Aorta (tissue), 5 donors: ENCODE data around the gene CLIC1. TPM values are rescaled to one million over a fixed set of nuclear protein-coding genes. Genes with fewer than 3 reads are reported as not detected.

Experiments
- ATAC-seq: fragments of 200-7000 bp; cut with Tn5 transposase; one replicate; pipeline ENCODE4 v1.9.1; 2022; ENCODE audit warnings: moderate library complexity; ENCODE audit not compliant: low FRiP score
- DNase-seq, 2 donors: peaks; one replicate each; pipeline ENCODE4 v3.0.0-alpha.2; 2020
- H3K27ac ChIP-seq, 2 donors: one replicate each; pipeline ENCODE4 v1.5.1; 2013; ENCODE audit warnings: low read length in 2 of 2, mild to moderate bottlenecking in 2 of 2, moderate library complexity in 2 of 2, control low read depth in 1 of 2, inconsistent platforms in 1 of 2, low read depth in 1 of 2
- H3K27me3 ChIP-seq, 2 donors: one replicate each; pipeline ENCODE4 v1.6.1; 2013; ENCODE audit warnings: control low read depth in 1 of 2, low read length in 1 of 2, mild to moderate bottlenecking in 1 of 2, moderate library complexity in 1 of 2; ENCODE audit not compliant: insufficient read depth in 2 of 2, control insufficient read depth in 1 of 2
- H3K36me3 ChIP-seq, 2 donors: one replicate each; pipeline ENCODE4 v1.6.1; 2013; ENCODE audit warnings: control low read depth in 1 of 2, low read length in 1 of 2, mild to moderate bottlenecking in 1 of 2; ENCODE audit not compliant: insufficient read depth in 2 of 2, control insufficient read depth in 1 of 2
- H3K4me1 ChIP-seq, 2 donors: one replicate each; pipeline ENCODE4 v1.6.1; 2013; ENCODE audit warnings: low read length in 2 of 2, control low read depth in 1 of 2, mild to moderate bottlenecking in 1 of 2, moderate library complexity in 1 of 2; ENCODE audit not compliant: insufficient read depth in 2 of 2, control insufficient read depth in 1 of 2
- H3K4me3 ChIP-seq, 2 donors: one replicate each; pipeline ENCODE4 v1.5.1; 2013; ENCODE audit warnings: low read length in 2 of 2, control low read depth in 1 of 2, mild to moderate bottlenecking in 1 of 2
- H3K9me3 ChIP-seq: one replicate; pipeline ENCODE4 v1.6.1; 2013; ENCODE audit warnings: mild to moderate bottlenecking, low read length; ENCODE audit not compliant: control insufficient read depth
- WGBS, 2 donors: extraction: QIAGEN DNeasy Blood & Tissue Kit; methylation state at CpG; one replicate each; pipeline ENCODE4 v1.1.7; 2013; 5-methylcytosine and 5-hydroxymethylcytosine counted together
- intact Hi-C, 2 donors: fragments of 100-400 bp; cut with DNase I; formaldehyde crosslinking; loops; one replicate each; pipeline versions ENCODE4 v1.14.2 to v1.15.0; 2022
- polyA plus RNA-seq, 2 donors: library from polyadenylated mRNA; stranded (reverse); fragments of 200-250 nt; gene quantifications; one replicate each; pipeline ENCODE4 v1.2.3, GENCODE V29; 2013
- total RNA-seq, 2 donors: library from RNA; stranded (reverse); fragmentation: NEBNext Ultra II Directional; extraction: Animal tissue kit (Norgen Biotek cat#: 25700); gene quantifications; one replicate each; pipeline ENCODE4 v1.2.1, GENCODE V29; 2021
- donor health status: healthy with polysubstance abuse.
- donor health status: Bipolar disorder and iron deficiency.
- donor health status: DM: no; HTN: no; CAD: no.
- donor health status: DM: no; HTN: no; CAD: no.
- donor health status: DM: yes; HTN: yes; CAD: no.

CLIC1 gene
- total and polyA plus RNA-seq, 4 donors, result 303 to 368 (median 327) TPM

- Histone ChIP-seq H3K27ac (no peak overlapping the region), H3K36me3 (no peaks in the 10 kb centered on the region), H3K4me1 (no peaks in the 10 kb centered on the region), H3K4me3 (no peak overlapping the region), H3K27me3 (no peaks in the 10 kb centered on the region), H3K9me3 (no peaks in the 10 kb centered on the region)
- ATAC-seq (no peak), DNase-seq (no peak)
- intact Hi-C loops, result no loop called here
- WGBS, 2 donors, result 85 to 86% methylated on average over 8 of the region's 8 CpGs
Measured at GRCh38 chr6:31762878-31763618, 26.7 kb upstream of the CLIC1 start.

GRCh38 chr6:31762356-31762755, 26.0 kb upstream of the CLIC1 start, which contains the start of gene SAPCD1:
TSS of gene SAPCD1 (plus strand) at chr6:31762656. CDS start at chr6:31763055, 399 bp downstream.
- WGBS, 2 donors, result 83 to 86% methylated on average over 4 of the region's 4 CpGs

GRCh38 chr6:31761343-31761742, 25.0 kb upstream of the CLIC1 start:
- DNase-seq (no peak), ATAC-seq (no peak)
- Histone ChIP-seq H3K27ac (no peak overlapping the region), H3K36me3 (no peaks in the 10 kb centered on the region), H3K27me3 (no peaks in the 10 kb centered on the region), H3K9me3 (no peaks in the 10 kb centered on the region), H3K4me1 (no peaks in the 10 kb centered on the region), H3K4me3 (no peak overlapping the region)
- intact Hi-C loops, result no loop called here
- WGBS, 2 donors, result 96% methylated on average over 8 of the region's 8 CpGs

More at GRCh38 chr6:31762356-31762755, 26.0 kb upstream of the CLIC1 start, which contains the start of gene SAPCD1:
- DNase-seq (no peak), ATAC-seq (no peak)
- Histone ChIP-seq H3K36me3 (no peaks in the 10 kb centered on the region), H3K9me3 (no peaks in the 10 kb centered on the region), H3K27ac (no peak within 1 kb of the TSS), H3K4me3 (no peak within 1 kb of the TSS), H3K27me3 (no peaks in the 10 kb centered on the region), H3K4me1 (no peaks in the 10 kb centered on the region)
- intact Hi-C loops, result no loop called here

- no peak for ATAC-seq
- intact Hi-C loops, result no loop called here
- no peaks in the 10 kb centered on the region for H3K9me3 ChIP-seq
Measured at GRCh38 chr6:31760790-31761189, 24.5 kb upstream of the CLIC1 start.

GRCh38 chr6:31758281-31758680, 22.0 kb upstream of the CLIC1 start:
- Histone ChIP-seq H3K4me3 (no peak overlapping the region), H3K4me1 (no peaks in the 10 kb centered on the region), H3K9me3 (no peaks in the 10 kb centered on the region), H3K27ac (no peak overlapping the region), H3K36me3 (no peaks in the 10 kb centered on the region), H3K27me3 (no peaks in the 10 kb centered on the region)
- intact Hi-C loops, result no loop called here
- WGBS, 2 donors, result 98 to 100% methylated on average over 2 of the region's 2 CpGs
- no peak for DNase-seq
- no peak for ATAC-seq

More at GRCh38 chr6:31760790-31761189, 24.5 kb upstream of the CLIC1 start:
- WGBS, 2 donors, result 86 to 88% methylated on average over 5 of the region's 5 CpGs
- H3K27ac ChIP-seq, result no peak overlapping the region
- no peaks in the 10 kb centered on the region for H3K27me3 ChIP-seq
- H3K4me1 ChIP-seq, result no peaks in the 10 kb centered on the region
- no peaks in the 10 kb centered on the region for H3K36me3 ChIP-seq
- DNase-seq, result no peak
- no peak overlapping the region for H3K4me3 ChIP-seq

- Histone ChIP-seq H3K9me3 (no peaks in the 10 kb centered on the region), H3K36me3 (no peaks in the 10 kb centered on the region), H3K4me3 (no peak overlapping the region), H3K27me3 (no peaks in the 10 kb centered on the region), H3K27ac (no peak overlapping the region), H3K4me1 (no peaks in the 10 kb centered on the region)
- ATAC-seq (no peak), DNase-seq (no peak)
- intact Hi-C loops, result no loop called here
- 50 to 58% methylated on average over 8 of the region's 8 CpGs for WGBS, 2 donors
Measured at GRCh38 chr6:31752739-31753319, 16.5 kb upstream of the CLIC1 start.

- Histone ChIP-seq H3K27me3 (no peaks in the 10 kb centered on the region), H3K4me3 (no peak overlapping the region), H3K9me3 (no peaks in the 10 kb centered on the region), H3K4me1 (no peaks in the 10 kb centered on the region), H3K36me3 (no peaks in the 10 kb centered on the region), H3K27ac (no peak overlapping the region)
- ATAC-seq (no peak), DNase-seq (no peak)
- 83 to 86% methylated on average over 7 of the region's 7 CpGs for WGBS, 2 donors
- intact Hi-C loops, result no loop called here
Measured at GRCh38 chr6:31750411-31751022, 14.2 kb upstream of the CLIC1 start.

GRCh38 chr6:31749301-31750036, 13.1 kb upstream of the CLIC1 start:
- no peaks in the 10 kb centered on the region for H3K36me3 ChIP-seq
- no peak overlapping the region for H3K27ac ChIP-seq
- ATAC-seq (no peak), DNase-seq (no peak)
- intact Hi-C loops, result no loop called here
- H3K4me1 ChIP-seq, result no peaks in the 10 kb centered on the region
- no peaks in the 10 kb centered on the region for H3K27me3 ChIP-seq
- no peak overlapping the region for H3K4me3 ChIP-seq
- H3K9me3 ChIP-seq, result no peaks in the 10 kb centered on the region
- 93 to 95% methylated on average over 8 of the region's 8 CpGs for WGBS, 2 donors
